Activated CD4-positive, alpha-beta T cell treated with anti-CD3 and anti-CD28 coated beads, Interleukin-2, amount 50 U/mL, for 4 hours (primary cell): ENCODE measurements around the gene TRH.

ENCODE experiments used
- DNase-seq, 2 experiments: peaks; one replicate each; pipeline ENCODE4 v3.0.0-alpha.2; 2020

The TRH gene, protein sequence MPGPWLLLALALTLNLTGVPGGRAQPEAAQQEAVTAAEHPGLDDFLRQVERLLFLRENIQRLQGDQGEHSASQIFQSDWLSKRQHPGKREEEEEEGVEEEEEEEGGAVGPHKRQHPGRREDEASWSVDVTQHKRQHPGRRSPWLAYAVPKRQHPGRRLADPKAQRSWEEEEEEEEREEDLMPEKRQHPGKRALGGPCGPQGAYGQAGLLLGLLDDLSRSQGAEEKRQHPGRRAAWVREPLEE

DNA sequence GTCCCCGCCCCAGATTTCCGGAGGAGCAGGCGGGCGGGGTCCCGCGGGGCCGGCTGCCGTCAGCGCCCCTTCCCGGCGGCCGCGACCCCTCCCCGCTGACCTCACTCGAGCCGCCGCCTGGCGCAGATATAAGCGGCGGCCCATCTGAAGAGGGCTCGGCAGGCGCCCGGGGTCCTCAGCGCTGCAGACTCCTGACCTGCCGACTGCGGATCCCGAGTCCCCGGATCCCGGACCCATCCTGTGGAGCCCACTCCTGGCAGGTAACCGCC is at the start of gene TRH:
TRH (plus strand) TSS at position 157 of the 269 bp plus-strand sequence. CDS start 1,097 bp downstream, outside the sequence.
- no peak for DNase-seq

DNA sequence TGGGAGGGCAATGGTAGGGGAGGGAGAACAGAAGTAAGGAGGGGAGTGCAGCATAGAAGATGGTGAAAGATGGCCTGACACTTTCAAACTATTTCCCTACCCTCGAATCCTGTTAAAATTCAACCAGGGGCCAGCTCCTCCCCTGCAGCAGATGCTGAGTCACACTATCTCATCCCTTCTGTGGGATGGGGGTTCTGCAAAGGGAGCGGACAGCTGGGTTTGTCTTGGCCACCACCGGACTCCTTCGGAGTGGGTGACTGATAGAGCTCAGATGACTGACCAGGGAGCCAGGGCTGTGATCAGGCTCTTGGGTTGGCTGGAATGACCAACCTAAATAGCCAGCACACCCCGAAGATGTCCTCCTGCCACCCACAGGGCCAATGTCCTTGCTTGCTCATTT is 47.4 kb upstream of the TRH start:
- DNase-seq = no peak

DNA sequence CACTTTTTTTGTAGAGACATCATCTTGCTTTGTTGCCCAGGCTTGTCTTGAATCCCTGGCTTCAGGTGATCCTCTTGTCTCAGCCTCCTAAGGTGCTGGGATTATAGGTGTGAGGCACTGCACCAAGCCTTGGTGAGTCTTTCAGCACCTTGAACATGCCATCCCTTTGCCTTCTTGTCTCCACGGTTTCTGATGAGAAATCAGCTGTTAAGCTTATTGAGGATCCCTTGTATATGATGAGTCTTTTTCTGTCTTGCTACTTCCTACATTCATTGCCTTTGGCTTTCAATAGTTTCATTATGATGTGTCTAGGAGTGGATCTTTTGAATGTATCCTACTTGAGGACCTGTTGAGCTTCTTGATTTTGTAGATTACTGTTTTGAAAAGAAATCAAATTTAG is 45.1 kb upstream of the TRH start:
- DNase-seq = no peak

DNA sequence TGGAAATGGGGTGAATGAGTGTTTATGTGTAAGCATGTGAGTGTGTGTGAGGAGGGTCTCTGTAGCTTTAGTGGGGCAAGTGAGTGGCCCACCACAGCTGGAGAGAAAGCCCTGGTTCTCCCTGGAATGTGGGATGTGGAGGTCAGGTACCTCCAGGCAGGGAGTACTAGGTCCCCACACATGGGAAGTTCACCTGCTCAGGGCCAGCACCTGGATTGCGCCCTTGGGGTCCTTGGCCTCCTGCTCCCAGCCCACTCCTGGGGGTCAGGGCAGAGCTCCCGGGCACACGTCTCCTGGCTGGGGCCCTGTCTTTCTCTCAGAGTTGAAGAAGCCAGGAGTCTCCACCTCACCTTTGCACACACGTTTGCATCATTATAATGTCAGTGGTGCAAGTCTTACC is 41.0 kb upstream of the TRH start:
- DNase-seq = no peak

DNA sequence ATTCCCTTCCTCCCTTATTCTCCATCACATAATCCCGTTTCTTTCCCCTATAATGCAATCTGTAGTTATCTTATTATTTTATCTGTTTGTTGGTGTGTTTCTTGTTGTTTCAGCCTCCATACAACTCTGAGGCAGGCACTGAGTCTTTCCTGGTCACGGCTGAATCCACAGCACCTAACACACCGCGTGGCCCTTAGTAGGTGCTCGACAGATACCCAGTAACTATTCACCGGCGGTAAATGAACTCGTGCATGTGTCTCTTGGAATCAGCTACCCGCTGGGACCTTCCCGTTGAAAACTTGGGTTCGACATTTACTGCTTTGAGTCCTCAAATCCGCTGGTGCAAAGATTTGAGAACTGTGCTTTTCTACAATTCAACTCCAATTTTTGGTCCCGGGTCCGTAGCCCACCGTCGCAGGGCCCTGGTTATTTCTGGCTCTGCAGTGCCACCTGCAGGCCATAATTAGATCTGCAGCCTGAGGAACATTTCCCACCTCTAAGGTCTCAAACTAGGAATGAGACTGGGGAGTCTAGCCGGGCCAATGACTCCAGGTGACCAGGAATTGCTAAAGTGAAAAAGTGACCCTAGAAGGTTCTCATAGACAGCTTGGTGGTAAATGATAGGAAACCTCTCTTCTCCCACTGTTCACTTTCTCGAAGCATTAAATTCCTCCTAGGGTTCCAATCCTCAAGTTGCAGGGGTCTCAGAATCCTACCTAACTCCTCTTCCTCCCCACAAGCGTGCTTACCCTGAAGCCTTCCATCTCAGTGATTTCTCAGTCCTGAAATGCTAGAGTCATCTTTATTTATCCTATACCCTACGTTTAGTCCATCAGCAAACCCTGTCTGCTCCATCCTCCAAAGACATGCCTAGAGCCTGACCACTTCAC is 40.0 kb upstream of the TRH start:
- DNase-seq = peak in 1 of 2 experiments; percentile 11

DNA sequence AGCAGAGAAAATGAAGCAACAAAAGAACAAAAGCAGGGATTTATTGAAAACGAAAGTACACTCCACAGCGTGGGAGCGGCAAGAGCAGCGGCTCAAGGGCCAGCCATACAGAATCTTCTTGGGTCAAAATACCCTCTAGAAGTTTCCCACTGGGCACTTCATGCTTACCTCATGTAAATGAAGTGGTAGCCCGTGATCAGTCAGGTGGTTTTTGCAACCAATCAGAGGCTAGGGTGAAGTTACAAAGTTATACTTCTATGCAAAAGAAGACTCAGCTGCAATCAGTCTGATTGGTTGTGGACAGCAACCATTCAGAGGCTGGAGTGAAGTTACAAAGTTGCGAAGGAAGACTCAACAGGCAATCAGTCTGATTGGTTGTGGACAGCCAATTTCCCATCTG is 37.8 kb upstream of the TRH start:
- DNase-seq = no peak

DNA sequence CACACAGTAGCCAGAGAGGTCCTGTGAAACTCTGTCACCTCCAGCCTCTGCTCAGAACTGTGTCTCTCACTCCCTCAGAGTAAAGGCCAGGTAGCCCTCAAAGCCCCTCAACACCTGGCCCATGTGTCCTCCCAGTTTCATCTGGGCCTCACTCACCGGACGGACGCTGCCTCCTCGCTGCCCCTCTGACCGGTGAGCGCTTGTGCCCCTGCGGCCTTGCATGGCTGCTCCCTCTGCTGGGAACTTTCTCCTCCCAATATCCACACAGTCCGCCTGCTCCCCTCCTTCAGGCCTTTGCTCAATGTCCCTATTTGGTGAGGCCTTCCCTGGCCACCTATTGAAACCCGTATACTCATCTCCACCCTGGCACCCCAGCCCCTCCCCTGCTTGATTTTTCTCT is 36.8 kb upstream of the TRH start:
- no peak for DNase-seq

DNA sequence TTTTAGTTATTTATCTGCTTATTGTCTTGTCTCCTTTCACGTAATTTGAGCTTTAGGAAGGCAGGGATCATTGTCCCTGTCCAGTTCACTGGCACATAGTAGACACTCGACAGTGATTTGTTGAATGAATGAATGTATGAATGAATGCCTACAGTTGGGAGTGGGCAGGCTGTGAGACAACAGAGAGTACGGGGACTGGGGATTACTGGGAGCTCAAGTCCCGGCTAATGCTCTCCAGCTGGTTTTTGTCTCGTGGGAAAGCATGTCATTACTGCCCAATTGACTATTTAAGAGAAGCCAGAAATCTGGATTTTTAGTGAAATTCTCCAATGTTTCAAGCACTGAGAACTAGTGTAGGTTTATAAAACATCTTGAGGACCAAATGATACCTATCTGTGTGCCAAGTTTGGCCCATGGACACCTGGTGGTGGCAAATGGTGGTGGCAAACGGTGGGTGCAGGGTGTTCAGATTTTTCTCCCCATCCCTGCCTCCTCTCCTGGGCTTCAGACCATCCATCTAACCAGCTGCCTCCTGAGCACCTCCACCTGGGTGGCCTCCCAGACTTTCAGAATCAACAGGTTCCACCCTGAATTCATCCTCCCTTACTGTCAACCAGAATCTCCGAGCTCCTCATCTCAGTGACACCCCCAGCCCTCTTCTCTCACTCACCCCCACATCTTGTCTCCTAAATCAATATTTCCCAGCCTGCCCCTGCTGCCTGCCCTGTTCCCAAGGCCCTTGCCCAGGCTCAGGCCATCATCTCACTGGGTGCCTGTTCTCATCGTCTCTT is 36.2 kb upstream of the TRH start:
- DNase-seq = no peak

DNA sequence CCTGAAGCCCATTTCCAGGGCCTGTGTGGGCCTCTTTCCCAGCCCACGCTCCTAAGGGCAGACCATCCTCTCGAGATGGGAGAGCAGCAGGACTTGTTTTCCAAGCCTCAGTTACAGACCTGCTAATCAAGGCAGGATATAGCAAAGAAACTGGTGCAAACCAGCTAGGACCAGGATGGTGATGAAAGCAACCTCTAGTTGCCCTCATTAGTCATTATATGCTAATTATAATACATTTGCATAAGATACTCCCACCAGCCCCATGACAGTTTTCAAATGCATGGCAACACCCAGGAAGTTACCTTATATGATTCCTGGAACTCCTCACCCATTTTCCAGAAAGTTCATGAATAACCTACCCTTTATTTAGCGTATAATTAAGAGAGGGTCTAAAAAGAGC is 34.4 kb upstream of the TRH start:
- no peak for DNase-seq

DNA sequence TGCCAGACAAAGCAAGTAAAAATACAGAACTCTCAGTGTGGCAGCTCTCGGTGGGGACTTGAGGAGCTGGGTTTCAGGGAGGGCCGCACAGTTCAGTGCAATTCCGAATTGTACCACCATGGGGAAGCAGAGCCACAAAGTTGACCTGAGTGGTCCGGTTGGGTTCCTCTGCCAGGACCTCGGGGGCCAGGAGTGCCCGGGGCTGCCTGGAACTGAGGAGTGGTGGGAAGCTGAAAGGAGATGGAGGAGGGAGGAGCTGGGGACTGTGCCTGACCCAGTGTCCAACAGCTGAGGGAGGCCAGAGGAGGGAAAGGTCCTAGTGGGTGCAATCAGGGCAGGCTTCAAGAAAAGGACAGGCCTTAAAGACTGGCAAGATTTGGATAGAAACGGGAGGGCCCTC is 32.2 kb upstream of the TRH start:
- peak in 1 of 2 experiments; percentile 8 for DNase-seq

DNA sequence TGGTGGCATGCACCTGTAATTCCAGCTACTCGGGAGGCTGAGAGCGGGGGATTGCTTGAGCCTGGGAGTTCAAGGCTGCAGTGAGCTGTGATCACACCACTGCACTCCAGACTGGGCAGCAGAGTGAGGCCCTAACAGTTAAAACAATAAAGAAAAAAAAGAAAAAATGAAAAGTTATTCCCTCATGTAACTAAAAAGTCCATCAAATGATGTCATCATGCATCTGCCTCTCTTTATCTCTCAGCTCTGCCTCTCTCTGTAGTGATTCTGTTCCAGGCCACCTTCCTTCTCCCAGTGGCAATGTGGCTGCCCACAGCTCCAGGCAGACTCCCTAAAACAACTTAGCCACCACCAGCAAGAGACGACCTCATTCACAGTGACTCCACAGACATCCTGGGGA is 31.5 kb upstream of the TRH start:
- no peak for DNase-seq

DNA sequence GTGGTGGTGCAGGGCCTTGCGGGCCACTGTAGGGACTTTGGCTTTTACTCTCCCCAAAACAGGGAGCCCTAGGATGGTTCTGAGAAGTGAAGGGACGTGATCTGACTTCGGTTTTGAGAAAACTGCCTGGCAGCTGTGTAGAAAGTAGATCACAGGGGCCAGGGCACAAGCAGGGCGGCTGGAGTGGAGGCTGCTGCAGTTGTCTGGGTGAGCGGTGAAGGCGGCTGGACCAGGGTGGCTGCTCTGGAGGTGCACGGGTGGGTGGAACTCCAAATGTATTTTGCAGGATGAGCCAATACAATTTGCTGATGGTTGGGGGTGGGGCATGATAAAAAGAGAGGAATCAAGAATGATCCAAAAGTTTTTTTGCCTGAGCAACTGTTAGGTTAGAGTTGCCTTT is 29.8 kb upstream of the TRH start:
- no peak for DNase-seq

DNA sequence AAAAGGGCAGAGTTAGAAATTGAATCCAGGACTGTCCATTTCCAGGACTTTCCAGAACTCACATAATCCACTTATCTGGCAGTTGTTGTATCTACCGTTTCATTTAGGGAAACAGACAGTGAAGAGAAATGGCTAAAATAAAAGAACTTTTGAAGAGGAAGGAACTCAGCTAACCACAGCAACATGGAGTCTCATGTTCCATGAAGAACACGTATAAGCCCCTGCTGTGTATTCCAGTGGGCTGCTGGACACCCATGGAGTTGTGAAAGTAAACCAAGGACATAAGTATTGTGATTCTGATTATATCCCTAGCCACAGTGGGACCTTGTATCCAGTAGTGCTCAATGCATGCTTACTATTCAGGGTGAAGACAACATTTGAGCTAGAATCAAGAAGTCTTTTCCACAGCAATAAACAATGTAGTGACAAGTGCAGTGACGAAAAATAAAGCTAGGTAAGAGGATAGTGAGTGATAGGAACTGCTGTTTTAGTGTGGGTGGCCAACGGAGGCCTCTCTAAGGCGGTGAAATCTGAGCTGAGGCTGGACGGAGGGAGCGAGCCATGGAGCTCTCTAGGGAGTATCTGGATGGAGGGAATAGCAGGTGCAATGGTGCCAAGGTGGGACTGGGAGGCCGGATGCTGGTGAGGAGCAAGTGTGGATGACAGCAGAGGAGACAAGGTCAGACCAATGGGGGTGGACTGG is 26.8 kb upstream of the TRH start:
- DNase-seq = no peak

DNA sequence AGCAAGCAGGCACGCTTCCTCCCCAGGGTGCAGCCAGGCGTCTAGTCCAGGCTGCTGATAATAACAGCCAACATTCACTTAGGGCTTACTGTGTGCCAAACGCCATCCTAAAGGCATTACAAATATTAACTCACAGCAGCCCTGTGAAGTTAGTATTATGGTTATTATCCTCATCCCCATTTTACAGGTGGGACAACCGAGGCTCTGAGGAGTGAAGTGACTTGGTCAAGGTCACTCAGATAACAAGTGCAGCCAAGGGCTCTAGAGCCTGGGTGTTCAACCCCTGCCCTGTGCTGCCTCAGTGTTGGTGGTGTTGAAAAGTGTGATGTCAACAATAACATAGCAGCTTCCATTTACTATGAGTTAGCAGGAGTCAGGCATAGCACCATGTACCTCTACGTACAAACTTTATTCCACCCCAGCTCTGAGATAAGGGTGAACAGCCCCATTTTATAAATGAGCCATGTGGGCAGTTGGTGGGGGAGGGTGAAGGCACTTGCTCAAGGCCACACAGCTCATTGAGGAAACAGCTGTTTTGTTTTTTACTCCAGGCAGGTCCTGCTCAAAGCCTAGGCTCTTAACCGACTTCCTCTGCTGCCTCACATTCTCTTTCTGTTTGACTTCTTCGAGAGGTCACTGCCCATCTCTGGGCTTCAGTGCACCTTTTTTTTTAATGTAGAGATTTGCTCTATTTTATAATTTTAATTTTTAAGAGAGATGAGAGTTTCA is 24.0 kb upstream of the TRH start:
- no peak for DNase-seq

DNA sequence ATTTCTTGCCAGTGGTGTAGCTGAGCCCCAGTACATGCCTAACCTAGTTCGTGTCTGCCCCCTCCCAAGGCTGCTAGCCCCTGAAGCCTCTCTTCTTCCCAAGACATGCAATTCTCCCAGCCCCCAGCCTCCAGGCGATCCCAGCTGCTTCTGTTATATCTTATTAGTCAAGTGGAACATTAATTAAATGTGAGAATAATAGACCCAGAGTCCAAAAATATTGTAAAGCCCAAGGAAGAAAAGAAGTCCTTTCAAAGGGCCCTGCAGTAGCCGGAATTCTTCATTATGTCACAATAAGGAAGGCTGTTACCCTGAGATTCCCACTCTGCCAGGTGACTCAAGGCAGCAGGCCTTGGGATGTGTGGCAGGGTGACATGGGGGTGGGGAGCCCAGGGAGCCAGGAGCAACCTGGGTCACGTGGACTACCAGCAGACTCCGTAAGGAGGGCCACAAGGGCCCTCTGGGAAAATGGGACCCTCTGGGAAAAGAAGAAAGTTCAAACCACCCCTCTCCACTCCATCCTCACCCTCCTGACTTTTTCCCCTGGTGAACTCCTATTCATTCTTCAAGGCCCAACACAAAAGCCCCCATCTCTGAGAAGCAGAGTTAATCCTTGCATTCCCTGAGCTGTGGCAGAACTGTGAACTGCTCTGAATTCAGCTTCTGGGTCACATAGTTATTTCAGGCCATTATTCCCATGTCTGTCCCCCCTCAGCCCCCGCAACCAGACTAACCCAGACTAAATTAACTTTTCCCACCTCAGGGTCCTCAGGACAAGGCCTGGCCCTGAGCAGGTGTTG is 21.8 kb upstream of the TRH start:
- no peak for DNase-seq

DNA sequence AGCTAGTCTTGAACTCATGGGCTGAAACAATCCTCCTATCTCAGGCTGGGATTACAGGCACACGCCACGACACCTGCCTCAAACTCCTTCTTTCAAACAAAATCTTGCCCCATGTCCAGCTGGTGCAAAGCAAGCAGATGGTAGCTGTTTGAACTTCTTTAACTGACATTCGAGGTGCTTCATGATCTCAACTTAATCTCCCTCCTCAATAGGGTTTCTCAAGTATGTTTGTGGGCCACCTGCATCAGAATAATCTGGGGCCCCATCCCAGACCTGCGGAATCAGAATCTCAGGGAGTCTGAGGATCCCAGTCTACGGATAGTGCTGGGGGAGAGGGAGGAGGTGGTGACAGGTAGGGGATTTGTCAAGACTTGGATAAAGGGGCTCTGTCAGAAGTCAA is 20.9 kb upstream of the TRH start:
- DNase-seq = no peak

DNA sequence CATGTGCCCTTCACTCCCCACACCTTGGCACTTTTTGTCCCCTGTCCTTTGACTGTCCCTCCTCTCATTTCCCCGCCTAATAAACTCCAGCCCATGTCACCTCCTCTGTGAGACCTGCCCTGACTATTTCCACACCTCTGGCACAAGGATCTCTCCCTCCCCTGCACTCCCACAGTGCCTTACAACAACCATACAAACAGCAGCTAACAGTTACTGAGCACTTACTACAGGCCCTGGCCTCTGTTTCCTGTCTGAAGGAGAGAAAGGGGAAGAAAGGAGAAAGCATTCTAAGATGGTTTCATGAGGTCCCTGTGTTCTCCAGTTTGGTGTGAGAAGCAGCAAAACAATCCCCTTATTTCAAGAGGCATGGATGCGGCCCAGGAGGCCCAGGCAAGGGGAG is 20.0 kb upstream of the TRH start:
- no peak for DNase-seq

DNA sequence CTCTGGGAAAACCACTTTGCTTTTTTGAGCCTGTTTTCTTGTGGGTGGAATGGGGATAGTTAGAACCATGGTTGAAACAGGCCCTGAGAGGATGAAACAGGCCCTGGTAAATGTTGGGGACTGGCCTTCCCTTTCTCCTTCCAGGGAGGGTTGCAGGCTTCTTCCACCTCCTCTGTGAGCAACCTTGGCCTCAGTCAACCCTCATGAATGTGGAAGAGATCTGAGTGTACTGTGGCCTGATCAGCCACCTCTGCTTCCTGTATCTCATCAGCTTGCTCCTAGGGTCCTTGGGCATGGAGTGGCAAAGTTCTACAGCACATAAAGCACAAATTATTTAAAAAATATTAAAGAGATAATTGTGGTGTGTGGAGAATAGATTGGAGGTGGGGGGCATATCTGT is 17.6 kb upstream of the TRH start:
- no peak for DNase-seq

DNA sequence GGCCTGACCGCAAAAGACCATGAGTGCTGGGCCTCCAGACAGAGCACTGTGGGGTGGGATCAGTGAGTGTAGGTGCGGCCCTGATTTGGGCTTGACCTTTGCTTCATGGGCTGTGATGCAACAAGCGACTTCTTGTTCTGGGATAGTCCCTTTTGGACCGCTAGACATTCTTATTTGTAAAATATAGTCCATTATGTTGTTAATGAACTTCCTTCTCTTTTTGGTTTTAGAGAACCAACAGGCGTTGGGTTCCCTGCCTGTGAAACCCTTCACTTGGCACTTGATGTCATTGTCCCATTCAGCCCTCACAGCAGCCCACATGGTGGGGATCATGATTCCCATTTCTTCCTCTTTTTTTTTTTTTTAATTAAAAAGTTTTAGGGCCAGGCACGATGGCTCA is 15.8 kb upstream of the TRH start:
- no peak for DNase-seq

DNA sequence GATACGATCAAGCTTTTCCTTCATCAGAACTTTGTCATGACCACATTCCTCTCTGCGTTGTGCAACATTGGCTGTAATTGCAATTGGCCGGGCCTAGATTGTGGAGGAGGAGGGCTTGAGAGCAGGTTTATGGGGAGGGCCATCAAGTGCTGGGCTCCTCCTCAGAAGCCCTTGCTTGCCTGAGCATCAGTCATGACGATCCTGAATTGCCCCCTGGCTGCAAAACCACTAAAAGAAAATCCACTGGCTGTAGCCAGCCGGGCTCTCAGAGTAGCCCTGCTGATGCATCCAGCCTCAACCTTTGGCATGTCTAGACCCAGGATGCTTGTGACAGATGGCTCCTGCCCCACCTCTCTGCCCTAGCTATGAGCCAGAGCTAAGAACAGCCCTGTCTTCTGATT is 13.4 kb upstream of the TRH start:
- no peak for DNase-seq

DNA sequence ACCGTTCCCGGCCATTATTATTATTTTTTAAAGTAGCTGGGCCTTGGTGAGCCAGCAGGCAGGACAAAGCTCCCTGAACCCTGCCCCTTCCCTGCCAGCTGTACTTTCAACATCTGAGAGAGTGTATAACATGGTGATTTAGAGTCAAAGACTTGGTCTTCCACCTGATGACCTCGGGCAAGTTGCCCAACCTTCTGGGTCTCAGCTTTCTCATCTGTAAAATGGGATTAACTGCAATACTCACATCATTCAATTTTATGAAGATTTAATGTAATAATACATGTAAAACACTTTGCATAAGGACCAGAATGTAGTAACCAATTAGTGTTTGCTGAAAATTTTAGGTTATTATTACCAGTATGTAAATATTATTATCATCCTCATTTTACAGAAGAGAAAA is 11.9 kb upstream of the TRH start:
- no peak for DNase-seq

DNA sequence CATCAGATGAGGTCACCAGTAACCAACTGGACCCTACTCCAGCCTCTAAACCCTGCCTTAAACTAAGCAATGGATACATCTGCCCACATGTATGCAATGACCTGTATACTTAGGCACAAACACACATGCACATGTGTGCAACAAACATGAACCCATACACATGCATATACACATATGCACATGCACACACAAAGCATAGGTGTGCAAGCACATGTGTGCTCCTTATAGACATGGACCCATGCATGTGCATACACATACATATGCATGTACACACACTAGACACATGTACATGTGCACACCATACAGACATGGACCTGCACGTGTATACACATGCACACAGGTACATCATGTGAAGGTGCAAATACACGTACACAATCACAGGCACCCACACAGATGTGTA is 8.6 kb upstream of the TRH start:
- DNase-seq = no peak
